NCI-H1694 (cell line): ENCODE results near the gene GASK1A.
"Not testable (repeated sequence)": the region's sequence is repeated elsewhere in the genome, so short reads cannot be mapped to it uniquely, and the experiment has no call there.

Experiments used
- DNase-seq: peaks from one replicate; lab custom pipeline; 2025; lab: John Stamatoyannopoulos, UW

Gene GASK1A

GRCh38 chr3:43062040-43062563, 83.0 kb downstream of the GASK1A start:
- no peak for DNase-seq

DNA sequence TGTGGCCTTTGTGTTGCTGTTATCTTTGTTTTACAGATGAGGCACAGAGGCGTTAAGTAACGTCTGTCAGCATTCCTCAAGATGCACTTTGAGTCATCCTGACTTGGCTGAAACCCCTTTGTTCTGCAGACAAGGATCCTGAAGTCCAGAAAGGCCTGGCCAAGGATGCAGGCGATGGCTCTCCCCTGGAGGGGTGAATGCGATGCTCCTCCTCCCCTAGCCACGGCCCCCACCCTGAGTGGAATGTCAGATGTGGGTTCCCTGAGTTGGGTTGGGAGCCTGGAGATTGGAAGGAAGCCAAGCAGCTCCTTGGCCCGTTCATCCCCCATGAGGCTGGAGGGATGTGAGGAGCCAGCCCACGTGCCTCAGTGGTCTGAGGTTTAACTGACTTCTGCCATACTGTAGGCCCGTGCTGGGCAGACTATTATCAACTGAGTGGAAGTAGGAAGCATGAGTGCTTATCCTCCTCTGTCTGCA, 83.5 kb downstream of the GASK1A start:
- DNase-seq: no peak

DNA sequence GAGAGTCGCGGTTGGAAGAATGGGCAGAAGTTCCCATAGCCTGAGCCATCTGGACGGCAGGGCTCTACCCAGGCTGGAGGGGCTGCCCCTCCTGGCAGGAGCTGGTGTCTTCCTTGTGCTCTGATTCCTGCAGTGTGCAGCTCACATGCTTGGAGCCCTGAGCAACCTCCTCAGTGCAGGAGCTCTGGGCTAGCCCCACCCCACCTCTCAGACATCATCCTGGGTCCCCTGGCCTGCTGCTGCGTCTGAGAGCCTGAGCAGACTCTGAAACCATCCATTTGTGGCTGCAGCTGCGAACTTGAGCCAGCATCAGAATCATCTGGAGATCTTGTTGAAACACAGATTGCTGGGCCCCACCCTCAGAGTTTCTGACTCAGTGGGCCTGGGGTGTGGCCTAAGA, 84.0 kb downstream of the GASK1A start:
- no peak for DNase-seq

DNA sequence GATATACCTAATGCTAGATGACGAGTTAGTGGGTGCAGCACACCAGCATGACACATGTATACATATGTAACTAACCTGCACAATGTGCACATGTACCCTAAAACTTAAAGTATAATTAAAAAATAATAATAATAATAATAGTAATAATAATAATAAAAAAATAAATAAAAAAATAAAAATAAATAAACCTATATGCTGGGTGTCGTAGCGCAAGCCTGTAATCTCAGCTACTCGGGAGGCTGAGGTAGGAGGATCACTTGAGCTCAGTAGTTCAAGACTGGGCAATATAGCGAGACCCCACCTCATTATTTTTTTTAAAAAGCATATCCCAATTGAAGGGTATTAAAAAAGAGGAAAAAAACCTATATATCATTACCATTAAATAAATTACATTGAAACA, 91.6 kb downstream of the GASK1A start:
- not testable (repeated sequence) for DNase-seq

- DNase-seq: no peak
Observed at GRCh38 chr3:43071313-43071893, 92.3 kb downstream of the GASK1A start.

DNA sequence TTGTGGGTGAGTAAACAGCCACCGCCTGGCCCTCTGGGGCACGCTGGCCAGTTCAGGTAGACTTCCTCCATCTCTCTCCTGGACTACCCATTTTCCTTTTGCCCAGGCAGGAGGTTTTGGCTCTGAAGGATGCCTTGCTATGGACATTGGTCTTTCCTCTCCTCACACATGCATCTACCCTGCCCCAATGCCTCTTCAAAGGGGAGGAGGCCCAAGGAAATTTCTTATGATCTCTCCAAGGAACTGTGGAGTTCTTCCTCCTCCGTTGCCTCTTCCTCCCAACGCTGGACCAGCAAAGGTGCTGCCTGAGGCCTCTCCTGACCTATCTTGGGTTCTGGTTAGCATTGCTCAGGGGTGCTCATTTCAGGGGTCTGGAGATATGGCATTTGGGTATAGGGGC, 93.2 kb downstream of the GASK1A start:
- no peak for DNase-seq

DNA sequence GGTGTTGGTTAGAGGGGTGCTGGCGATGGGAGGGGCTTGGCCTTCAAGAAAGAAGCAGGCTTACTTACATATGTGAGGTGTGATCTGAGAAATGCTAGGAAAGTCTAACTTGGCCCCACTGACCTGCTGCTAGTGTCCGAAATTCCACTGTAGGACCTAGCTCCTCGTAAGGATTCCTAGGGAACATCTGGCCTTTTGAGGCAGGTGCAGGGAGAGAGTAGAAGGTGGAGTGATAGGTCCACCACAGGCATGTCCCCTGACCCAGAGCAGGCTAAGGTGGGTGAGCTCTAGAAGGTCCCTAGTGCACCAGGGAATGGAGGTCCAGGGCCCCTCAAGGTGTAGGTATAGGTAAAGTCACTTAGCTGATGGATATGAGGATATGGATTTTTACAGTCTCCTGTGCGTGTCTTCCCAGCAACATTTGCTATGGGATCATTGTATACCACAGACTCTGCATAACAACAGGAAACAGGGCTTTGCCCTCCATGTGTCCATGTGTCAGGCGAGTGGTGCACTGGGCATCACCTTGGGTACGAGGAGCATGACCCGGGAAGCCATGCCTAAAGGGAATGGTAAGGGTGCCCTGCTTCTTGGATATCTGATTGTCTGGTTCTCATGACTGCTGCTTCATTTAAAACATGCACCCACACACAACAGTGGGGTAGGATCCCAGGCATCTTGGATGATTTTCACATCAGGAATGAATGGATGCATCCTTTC, 94.2 kb downstream of the GASK1A start:
- no peak for DNase-seq

GRCh38 chr3:43073836-43074220, 94.7 kb downstream of the GASK1A start:
- DNase-seq: no peak

- no peak for DNase-seq
Observed at GRCh38 chr3:43074482-43074881, 95.4 kb downstream of the GASK1A start.

- no peak for DNase-seq
Observed at GRCh38 chr3:43074901-43075689, 96.0 kb downstream of the GASK1A start.

DNA sequence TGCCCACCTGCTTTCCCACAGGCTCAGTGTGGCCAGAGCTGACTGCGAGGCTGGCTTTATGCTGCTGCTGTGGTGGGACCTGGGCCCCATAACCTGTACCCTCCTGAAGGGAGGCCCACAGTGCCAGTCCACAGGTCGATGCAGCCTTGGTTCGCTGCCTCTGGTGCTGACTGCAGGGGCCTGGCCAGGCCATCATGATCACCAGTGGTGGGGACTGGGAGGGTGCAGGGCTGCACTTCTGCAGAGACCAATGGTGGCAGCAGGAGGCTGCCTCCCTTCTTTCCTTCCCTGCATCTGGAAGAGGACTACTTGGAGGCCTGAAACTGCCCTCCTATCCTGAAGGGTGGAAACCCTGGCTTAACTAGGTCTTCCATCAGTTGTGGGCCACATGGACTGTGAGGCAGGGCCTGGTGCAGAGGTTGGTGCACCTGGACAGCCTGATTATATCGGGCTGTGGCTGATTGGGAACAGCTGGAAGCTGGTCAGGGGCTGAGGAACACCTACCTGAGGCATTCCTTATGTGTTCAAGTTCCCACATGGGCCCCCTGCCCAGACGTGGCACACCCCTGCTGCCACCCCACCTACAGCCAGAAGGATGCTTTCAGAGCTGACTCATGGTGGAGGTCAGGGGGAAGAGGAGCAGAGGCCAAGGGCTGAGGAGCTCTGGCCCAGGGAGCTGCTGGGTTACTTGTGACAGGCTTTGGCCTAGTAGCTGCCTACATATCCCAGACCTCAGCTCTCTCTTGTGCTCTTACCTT, 97.0 kb downstream of the GASK1A start:
- no peak for DNase-seq

DNA sequence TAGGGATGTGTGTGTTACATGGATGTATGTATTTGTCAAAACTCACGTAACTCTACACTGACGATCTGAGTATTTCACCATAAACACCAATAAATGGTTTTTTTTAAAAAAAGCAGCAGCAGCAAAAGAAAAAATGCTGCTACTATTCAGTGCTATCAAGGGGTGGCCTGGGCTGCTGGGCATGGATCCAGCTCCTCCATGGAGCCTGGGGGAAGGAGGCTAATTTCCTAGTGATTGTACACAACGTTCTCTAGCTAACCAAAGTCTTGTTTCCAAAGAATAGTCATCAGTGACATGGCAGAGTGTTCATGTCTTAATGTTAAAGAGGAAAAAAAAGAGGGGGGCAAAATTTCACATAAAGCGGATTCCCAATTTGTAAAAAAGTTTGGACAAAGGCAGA, 97.7 kb downstream of the GASK1A start:
- DNase-seq: no peak

GRCh38 chr3:43077261-43077660, 98.2 kb downstream of the GASK1A start:
- DNase-seq: no peak

- no peak for DNase-seq
Observed at GRCh38 chr3:43077707-43078106, 98.6 kb downstream of the GASK1A start.

DNA sequence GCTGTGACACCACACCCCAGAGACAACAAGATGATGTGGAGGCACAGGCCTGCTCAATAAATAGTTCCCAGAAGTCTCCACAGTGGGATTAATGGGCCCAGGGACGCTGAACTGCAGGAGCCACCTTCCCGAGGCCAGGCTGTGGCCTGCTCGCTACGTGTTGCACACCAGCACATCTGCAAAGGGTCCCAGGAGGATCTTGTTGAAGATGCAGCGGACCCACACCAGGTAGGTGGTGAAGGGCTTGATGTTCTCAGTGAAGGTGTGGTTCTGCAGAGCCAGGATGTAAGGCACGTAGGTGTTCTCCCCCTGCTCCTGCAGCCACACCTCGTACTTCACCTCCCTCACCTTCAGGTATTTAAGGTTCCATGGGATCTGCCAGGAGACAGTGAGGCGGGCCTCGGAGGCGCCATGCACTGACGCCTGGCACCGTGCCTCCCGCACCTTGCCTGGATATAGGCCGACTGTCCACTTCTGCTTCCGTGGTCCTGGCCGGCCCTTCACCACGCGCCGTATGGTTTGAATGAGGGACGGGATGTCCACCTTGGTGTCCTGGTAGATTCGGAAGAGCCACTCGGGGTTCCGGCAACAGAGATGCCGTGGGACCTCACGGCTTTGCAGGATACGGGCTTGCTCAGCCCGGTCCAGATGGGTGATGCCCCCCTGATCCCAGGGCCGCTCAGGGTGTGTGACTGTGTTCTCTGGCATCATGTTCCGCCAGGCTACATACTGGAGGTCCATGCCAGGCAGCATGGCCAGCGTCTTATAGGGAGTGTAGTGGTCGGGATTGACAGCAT, 100.6 kb downstream of the GASK1A start:
- no peak for DNase-seq

GRCh38 chr3:43080726-43081568, 101.8 kb downstream of the GASK1A start:
- DNase-seq: no peak

DNA sequence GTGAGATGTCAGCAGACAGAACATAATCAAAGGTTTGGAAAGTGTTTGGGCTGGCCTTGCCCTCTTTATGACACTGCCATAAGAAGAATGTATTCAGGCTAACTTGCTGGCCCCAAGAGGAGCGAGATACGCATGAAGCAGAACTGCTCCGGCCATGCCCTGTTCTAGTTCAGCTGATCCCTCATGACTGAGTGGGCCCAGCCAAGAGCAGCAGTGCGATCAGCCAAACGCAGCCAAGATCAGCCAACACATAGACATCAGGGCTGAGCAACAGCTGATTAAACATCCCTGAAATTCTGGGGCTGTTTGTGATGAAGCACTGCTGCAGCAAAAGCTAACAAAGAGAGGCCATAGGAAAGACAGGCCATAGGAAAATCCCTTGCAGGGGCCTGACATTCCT, 102.7 kb downstream of the GASK1A start:
- no peak for DNase-seq

DNA sequence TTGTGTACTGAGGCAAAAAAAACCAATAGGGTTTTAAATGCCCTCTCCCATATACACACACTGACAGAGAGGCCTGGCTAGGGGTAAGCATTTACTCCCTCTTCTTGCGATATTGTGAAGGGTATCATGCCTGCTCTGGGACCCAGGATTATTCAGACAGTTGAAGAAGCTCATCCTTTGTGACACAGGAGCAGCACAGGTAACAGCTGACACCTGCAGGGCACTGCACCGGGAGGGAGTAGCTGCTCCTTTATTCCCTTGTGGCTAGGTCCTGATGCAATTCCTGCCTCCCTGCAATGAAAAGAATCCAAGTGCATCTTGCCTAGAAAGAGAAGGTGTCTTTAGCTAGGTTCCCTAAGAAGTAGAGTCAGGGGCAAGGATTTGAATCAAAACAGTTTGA, 103.3 kb downstream of the GASK1A start:
- no peak for DNase-seq

GRCh38 chr3:43086460-43087165, 107.5 kb downstream of the GASK1A start:
- DNase-seq: no peak
